AG09309 (cell line): ENCODE results near the gene DNAJB8.

ENCODE experiments used
- DNase-seq: peaks from one replicate; pipeline ENCODE4 v3.0.0-alpha.2; 2010; ENCODE audit warnings: low read depth
- H3K4me3 ChIP-seq: 2 replicates; pipeline ENCODE4 v1.5.1; 2011; ENCODE audit warnings: mild to moderate bottlenecking, low read depth, low read length, moderate library complexity; ENCODE audit not compliant: control insufficient read depth
- TF ChIP-seq, protein P1 (sequence below): IDR thresholded peaks from 2 replicates; pipeline ENCODE4 v1.5.1; 2011; ENCODE audit warnings: mild to moderate bottlenecking, low read depth, low read length, inconsistent platforms; ENCODE audit not compliant: insufficient read depth, control insufficient read depth; ENCODE audit errors: missing control alignments

Gene DNAJB8

DNA sequence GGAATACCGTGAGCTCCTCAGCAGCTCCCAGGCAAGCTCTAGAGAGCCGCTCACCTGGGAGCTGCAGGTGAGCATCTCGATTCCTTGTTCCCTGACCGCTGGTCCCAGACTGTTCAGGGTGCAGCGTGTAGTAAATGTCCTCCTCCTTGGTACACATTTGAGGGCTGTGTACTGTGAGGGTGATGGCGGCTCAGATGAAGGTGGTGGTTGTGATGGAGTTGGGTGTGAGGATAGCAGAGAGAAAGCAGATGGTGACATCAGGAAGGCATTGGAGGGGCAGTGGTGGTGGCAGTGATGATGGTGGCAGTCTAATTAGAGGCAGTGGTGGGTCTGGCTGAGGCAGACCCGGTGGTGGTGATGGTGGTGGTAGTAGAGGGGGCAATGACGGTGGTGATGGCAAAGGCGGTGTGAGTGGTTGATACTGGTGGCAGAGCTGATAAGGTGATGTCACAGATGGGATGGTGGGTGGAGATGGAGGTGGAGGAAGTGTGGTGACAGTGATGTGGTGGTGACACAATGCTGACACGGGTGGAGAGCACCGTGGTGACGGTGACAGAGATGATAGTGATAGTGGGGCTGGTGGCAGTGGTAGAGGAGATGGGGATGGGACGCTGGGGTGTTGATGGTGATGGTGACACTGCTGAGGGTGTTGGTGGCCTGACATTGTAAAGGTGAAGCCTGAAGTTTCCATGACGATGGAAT lies at the start of gene DNAJB8:
TSS of gene DNAJB8 (minus strand) at position 51 of the 702 bp plus-strand sequence. CDS start 3,645 bp downstream, outside the sequence.
- DNase-seq: no peak
- TF ChIP-seq, protein P1, sequence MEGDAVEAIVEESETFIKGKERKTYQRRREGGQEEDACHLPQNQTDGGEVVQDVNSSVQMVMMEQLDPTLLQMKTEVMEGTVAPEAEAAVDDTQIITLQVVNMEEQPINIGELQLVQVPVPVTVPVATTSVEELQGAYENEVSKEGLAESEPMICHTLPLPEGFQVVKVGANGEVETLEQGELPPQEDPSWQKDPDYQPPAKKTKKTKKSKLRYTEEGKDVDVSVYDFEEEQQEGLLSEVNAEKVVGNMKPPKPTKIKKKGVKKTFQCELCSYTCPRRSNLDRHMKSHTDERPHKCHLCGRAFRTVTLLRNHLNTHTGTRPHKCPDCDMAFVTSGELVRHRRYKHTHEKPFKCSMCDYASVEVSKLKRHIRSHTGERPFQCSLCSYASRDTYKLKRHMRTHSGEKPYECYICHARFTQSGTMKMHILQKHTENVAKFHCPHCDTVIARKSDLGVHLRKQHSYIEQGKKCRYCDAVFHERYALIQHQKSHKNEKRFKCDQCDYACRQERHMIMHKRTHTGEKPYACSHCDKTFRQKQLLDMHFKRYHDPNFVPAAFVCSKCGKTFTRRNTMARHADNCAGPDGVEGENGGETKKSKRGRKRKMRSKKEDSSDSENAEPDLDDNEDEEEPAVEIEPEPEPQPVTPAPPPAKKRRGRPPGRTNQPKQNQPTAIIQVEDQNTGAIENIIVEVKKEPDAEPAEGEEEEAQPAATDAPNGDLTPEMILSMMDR: no peak
- H3K4me3 ChIP-seq: no peak within 1 kb of the TSS

DNA sequence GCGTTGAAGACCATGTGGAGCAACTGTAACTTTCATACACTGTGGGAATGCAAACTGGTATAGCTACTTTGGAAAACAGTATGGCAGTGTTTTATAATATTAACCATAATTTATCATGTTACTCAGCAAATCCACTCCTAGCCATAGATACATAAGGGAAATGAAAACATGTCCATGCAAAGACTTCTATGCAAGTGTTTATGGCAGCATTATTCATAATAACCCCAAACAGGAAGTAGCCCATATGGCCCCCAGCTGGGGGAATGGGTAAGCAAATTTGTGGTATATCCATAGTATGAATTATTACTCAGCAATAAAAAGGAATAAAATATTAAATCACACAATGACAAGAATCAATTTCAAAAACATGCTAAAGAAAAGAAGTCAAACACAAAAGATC lies 49.3 kb upstream of the DNAJB8 start:
- no peak for DNase-seq
- TF ChIP-seq, protein P1: no peak
- H3K4me3 ChIP-seq: no peak overlapping the region

DNA sequence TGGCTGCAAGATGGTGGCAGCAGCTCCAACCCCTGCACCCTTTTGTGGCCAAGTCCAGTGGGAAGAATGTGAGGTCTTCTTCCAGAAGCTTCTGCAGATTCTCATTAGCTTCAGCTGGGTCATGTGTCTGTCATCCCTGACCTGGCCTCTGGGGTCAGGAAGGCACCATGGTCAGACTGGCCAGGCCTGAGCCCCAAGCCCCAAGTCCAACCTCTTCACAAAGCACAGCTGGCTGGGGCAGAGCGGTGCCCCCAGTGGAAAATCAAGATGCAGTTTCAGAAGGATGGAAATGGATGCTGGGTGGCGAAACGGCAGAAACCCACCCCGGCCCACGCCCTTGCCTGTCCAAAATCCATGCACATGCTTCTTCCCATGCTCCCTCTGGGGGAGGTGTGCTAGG lies 42.2 kb upstream of the DNAJB8 start:
- TF ChIP-seq, protein P1: no peak
- H3K4me3 ChIP-seq: no peak overlapping the region
- DNase-seq: no peak

DNA sequence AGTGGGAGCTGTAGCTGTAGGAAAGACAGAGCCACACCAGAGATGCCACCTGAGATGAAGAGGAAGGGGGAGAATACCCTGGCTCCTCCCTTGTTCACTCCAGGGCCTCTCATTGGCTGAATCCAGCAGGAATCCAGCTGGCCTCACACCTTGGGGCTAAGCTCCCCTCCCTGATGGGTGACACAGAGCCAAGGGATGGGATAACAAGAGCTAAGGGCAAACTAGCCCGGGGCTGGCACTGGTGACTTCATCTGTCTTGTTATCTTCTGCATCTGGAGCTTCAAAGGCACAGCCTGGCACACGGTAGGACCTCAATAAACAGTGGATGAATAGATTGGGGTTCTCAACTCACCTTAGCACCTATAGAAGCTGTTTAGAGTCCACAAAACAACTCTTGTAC lies 40.1 kb upstream of the DNAJB8 start:
- no peak for DNase-seq
- TF ChIP-seq, protein P1: no peak
- H3K4me3 ChIP-seq: no peak overlapping the region

DNA sequence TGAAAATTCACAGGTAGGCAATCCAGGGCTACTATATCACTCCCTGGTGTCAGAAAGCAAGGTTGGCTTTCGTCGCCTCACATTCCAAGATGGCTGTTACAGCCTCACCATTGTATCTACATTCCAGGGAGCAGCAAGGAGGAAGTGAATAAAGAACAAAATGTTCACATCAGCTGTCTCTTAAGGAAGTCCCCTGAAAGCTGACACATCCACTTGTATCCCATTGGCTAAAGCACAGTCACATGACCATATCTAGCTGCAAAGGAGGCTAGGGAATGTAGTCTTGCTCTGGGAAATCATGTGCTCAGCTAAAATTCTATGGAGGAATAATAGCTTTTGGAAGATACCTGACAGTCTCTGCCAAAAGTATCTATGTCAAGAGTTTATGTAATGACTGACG lies 39.1 kb upstream of the DNAJB8 start:
- TF ChIP-seq, protein P1: no peak

DNA sequence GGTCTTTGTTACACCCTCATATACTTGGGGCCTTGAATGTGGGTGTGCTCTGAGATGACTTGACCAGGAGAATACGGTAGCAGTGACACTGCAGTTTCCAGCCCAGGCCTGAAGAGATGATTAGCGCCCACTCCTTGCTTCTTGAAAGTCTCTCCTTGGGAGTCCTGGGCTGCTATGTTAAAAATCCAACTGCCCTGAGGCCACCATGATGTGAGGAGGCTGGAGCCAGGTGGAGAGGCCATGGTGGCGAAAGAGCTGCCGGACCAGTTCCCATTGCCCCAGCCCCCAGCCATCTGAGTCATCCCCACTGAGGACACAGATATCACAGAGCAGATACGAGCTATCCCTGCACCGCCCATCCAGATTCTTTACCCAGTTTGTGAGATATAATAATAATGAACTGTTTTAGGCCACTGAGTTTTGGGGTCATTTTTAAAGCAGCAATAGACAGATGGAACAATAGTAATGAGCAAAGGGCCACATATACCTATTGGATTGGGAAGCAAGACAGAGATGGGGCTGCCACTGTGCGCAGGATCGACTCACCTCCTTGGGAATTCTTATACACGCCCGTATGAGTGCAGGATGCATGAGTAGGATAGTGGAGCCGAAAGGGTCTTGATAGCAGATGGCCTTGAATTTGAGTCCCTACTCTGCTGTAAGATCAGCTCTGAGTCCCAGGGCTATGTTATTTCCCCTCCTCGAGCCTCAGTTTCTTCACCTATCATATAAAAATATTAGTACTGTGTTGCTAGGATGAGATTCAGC lies 38.5 kb upstream of the DNAJB8 start:
- TF ChIP-seq, protein P1: no peak
- no peak overlapping the region for H3K4me3 ChIP-seq
- no peak for DNase-seq

More for the DNA sequence above, 39.1 kb upstream of the DNAJB8 start:
- DNase-seq: no peak
- H3K4me3 ChIP-seq: no peak overlapping the region
